Measurements from ENCODE around the gene MTARC1. TPM values are rescaled to one million over a fixed set of nuclear protein-coding genes. Genes with fewer than 3 reads are reported as not detected.

Gene MTARC1
- total and polyA plus RNA-seq, 2 of the 4 experiments (the other 2 are of a cell fraction): 0.18 to 0.55 TPM

DNA sequence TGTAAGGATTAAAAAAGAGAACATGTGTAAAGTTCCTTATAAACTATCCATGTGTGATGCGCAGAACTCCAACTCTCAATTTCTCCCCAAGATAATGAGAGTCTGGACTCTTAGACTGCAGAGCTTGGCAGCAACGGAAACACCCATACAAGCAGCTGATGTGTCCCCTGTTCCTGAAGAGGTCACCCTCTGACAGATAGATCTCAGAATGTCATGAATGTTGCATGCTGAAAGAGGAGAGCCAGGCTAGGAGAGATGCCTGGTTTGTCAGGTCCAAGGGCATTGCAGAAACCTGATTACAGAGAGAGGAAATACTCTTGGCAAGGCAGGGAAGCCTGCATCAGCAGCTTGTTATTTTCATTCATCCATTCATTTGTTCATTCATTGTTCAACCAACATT is 24.2 kb downstream of the MTARC1 start:
- Histone ChIP-seq H2AK5ac (ENCODE audit: low read depth, low read length) (no peak overlapping the region), H2BK120ac (ENCODE audit: low read depth, low read length) (no peak overlapping the region), H3K4ac (ENCODE audit: low read depth, low read length) (no peak overlapping the region), H3K14ac (replicated peaks; ENCODE audit: low read depth, low read length) (no peak overlapping the region), H3K79me1 (ENCODE audit: low read depth in 1 of 2, low read length in 2 of 2) (no peaks in the 10 kb centered on the region), H2AK9ac (replicated peaks; ENCODE audit: low read depth, low read length, poor library complexity) (no peak overlapping the region), H3K9me3 (ENCODE audit: control insufficient read depth, insufficient read depth, low read length) (peaks cover 2% of the 10 kb centered on the region; the same call in 1 of the 2 replicates), H3K9me1 (ENCODE audit: insufficient read depth, low read length) (no peaks in the 10 kb centered on the region), H3K27me3 (ENCODE audit: control insufficient read depth, insufficient read depth, low read length) (peaks cover 11% of the 10 kb centered on the region), H4K91ac (ENCODE audit: insufficient read depth, low read depth, low read length) (no peak overlapping the region), H2BK5ac (ENCODE audit: low read depth, low read length, poor library complexity, severe bottlenecking) (no peak overlapping the region), H3K4me2 (ENCODE audit: low read depth, low read length) (no peak overlapping the region), H3K4me1 (ENCODE audit: control insufficient read depth, insufficient read depth, low read length) (peaks cover 1% of the 10 kb centered on the region; the same call in 1 of the 2 replicates), H3K56ac (ENCODE audit: extremely low read depth, insufficient read depth, low read length) (no peak overlapping the region), H3K27ac (ENCODE audit: insufficient read depth, low read length) (no peak overlapping the region), H3K36me3 (ENCODE audit: control insufficient read depth, insufficient read depth, low read length) (no peaks in the 10 kb centered on the region), H2BK15ac (ENCODE audit: low read depth, low read length) (no peak overlapping the region), H4K20me1 (ENCODE audit: insufficient read depth, low read length) (no peaks in the 10 kb centered on the region), H4K8ac (ENCODE audit: low read depth in 2 of 2, low read length in 2 of 2) (no peak overlapping the region), H3K9ac (ENCODE audit: low read depth, low read length) (no peak overlapping the region), H4K5ac (ENCODE audit: low read depth, low read length) (no peak overlapping the region), H2BK20ac (ENCODE audit: low read depth, low read length) (no peak overlapping the region), H3K4me3 (ENCODE audit: insufficient read depth, low read depth, low read length) (no peak overlapping the region), H2AFZ (replicated peaks; ENCODE audit: low read length, poor library complexity) (no peak overlapping the region), H3K23ac (ENCODE audit: low read depth, low read length) (no peak overlapping the region), H3K18ac (ENCODE audit: low read depth, low read length) (no peak overlapping the region)
- in situ Hi-C loops (cut with MboI; ENCODE audit: low sequenced_read_pairs): loop anchor here (10.0 kb wide), 1 partner anchor 624 kb away; no protein-coding TSS in a partner anchor
- ChIA-PET CTCF (interaction anchor here (0.7 to 1.7 kb wide), 5 partner anchors 63 to 625 kb away, joined by 3 to 6 read pairs (median 3); no protein-coding TSS in a partner anchor), POLR2A (ENCODE audit: unreplicated experiment) (no interaction called here)
- no CpG with 5 or more reads among the region's 2 CpGs for WGBS, 2 experiments (ENCODE audit: extremely low coverage in 2 of 2, insufficient read length in 1 of 2)
- dilution Hi-C loops (cut with HindIII; ENCODE audit: low sequenced_read_pairs, unreplicated experiment): no loop called here
- ATAC-seq (ENCODE audit: low read depth) (no peak), DNase-seq (no peak)
- intact Hi-C loops (cut with micrococcal nuclease): loop anchor here (1.0 to 10.0 kb wide), 6 partner anchors 63 to 914 kb away; no protein-coding TSS in a partner anchor
- BruUV-seq (replicated peaks): no TSS peak
- TF ChIP-seq RFX5 (IDR thresholded peaks at IDR 0.05; ENCODE audit: low read depth, low read length) (no peak), CHD1 (IDR thresholded peaks at IDR 0.05; ENCODE audit: low read depth, low read length) (no peak), CEBPB (IDR thresholded peaks at IDR 0.05; ENCODE audit: low read depth, low read length) (no peak), MAZ (IDR thresholded peaks at IDR 0.05; ENCODE audit: borderline replicate concordance, low read depth, low read length) (no peak), BHLHE40 (IDR thresholded peaks at IDR 0.05; ENCODE audit: low read depth, low read length) (no peak), RCOR1 (IDR thresholded peaks at IDR 0.05; ENCODE audit: insufficient replicate concordance, low read length) (no peak), RAD21 (IDR thresholded peaks at IDR 0.05; ENCODE audit: low read length) (no peak)
- TF ChIP-seq, protein P1, sequence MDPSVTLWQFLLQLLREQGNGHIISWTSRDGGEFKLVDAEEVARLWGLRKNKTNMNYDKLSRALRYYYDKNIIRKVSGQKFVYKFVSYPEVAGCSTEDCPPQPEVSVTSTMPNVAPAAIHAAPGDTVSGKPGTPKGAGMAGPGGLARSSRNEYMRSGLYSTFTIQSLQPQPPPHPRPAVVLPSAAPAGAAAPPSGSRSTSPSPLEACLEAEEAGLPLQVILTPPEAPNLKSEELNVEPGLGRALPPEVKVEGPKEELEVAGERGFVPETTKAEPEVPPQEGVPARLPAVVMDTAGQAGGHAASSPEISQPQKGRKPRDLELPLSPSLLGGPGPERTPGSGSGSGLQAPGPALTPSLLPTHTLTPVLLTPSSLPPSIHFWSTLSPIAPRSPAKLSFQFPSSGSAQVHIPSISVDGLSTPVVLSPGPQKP (IDR thresholded peaks at IDR 0.05; ENCODE audit: borderline replicate concordance, low read depth, low read length): no peak
- TF ChIP-seq, protein P2, sequence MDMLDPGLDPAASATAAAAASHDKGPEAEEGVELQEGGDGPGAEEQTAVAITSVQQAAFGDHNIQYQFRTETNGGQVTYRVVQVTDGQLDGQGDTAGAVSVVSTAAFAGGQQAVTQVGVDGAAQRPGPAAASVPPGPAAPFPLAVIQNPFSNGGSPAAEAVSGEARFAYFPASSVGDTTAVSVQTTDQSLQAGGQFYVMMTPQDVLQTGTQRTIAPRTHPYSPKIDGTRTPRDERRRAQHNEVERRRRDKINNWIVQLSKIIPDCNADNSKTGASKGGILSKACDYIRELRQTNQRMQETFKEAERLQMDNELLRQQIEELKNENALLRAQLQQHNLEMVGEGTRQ (IDR thresholded peaks at IDR 0.05; ENCODE audit: low read depth, low read length): no peak
- TF ChIP-seq, protein P3, sequence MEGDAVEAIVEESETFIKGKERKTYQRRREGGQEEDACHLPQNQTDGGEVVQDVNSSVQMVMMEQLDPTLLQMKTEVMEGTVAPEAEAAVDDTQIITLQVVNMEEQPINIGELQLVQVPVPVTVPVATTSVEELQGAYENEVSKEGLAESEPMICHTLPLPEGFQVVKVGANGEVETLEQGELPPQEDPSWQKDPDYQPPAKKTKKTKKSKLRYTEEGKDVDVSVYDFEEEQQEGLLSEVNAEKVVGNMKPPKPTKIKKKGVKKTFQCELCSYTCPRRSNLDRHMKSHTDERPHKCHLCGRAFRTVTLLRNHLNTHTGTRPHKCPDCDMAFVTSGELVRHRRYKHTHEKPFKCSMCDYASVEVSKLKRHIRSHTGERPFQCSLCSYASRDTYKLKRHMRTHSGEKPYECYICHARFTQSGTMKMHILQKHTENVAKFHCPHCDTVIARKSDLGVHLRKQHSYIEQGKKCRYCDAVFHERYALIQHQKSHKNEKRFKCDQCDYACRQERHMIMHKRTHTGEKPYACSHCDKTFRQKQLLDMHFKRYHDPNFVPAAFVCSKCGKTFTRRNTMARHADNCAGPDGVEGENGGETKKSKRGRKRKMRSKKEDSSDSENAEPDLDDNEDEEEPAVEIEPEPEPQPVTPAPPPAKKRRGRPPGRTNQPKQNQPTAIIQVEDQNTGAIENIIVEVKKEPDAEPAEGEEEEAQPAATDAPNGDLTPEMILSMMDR (conservative IDR thresholded peaks at IDR 0.05; ENCODE audit: low read depth, low read length): no peak

All from IMR-90 (cell line).